ACC112 (cell line): ENCODE results near the gene KCNE1.

Source experiments
- H2AFZ ChIP-seq: fragments of 200-600 bp; sonication (generic); one replicate; pipeline ENCODE4 v1.6.0; 2017; ENCODE audit warnings: antibody characterized with exemption, low read length; ENCODE audit not compliant: unreplicated experiment
- H3K27ac ChIP-seq: fragments of 200-600 bp; sonication (generic); 2 replicates; pipeline ENCODE4 v1.5.1; 2014; ENCODE audit warnings: low read depth, mild to moderate bottlenecking, antibody characterized with exemption, low read length, moderate library complexity
- H3K27me3 ChIP-seq: fragments of 200-600 bp; sonication (generic); 2 replicates; pipeline ENCODE4 v1.6.1; 2014; ENCODE audit warnings: mild to moderate bottlenecking, antibody characterized with exemption, low read length, moderate library complexity, mixed read lengths; ENCODE audit not compliant: insufficient read depth
- H3K36me3 ChIP-seq: fragments of 200-600 bp; sonication (generic); 2 replicates; pipeline ENCODE4 v1.6.1; 2016; ENCODE audit warnings: mild to moderate bottlenecking, antibody characterized with exemption, low read length, moderate library complexity, mixed read lengths; ENCODE audit not compliant: insufficient read depth
- H3K4me1 ChIP-seq: fragments of 200-600 bp; sonication (generic); one replicate; pipeline ENCODE4 v1.6.1; 2016; ENCODE audit warnings: low read length, mixed read lengths; ENCODE audit not compliant: insufficient read depth, unreplicated experiment, control insufficient read depth
- H3K4me3 ChIP-seq: fragments of 200-600 bp; sonication (generic); 2 replicates; pipeline ENCODE4 v1.5.1; 2014; ENCODE audit warnings: mild to moderate bottlenecking, low read depth, low read length
- H3K79me2 ChIP-seq: fragments of 200-600 bp; sonication (generic); one replicate; pipeline ENCODE4 v1.6.0; 2016; ENCODE audit warnings: low read length; ENCODE audit not compliant: control insufficient read depth, unreplicated experiment, insufficient read depth

KCNE1 gene

GRCh38 chr21:34514576-34515115, 2.6 kb upstream of the KCNE1 start:
- H3K27ac ChIP-seq: no peak overlapping the region
- peaks cover 27% of the 10 kb centered on the region for H3K4me1 ChIP-seq
- H3K36me3 ChIP-seq: peaks cover 6% of the 10 kb centered on the region; the same call in 1 of the 2 replicates
- H2AFZ ChIP-seq: no peak overlapping the region
- no peaks in the 10 kb centered on the region for H3K79me2 ChIP-seq
- H3K4me3 ChIP-seq: no peak overlapping the region
- no peaks in the 10 kb centered on the region for H3K27me3 ChIP-seq

GRCh38 chr21:34513129-34513675, 1.2 kb upstream of the KCNE1 start:
- H3K27me3 ChIP-seq: no peaks in the 10 kb centered on the region
- peak overlapping the region; percentile 57; the same call in 1 of the 2 replicates for H3K27ac ChIP-seq
- peaks cover 6% of the 10 kb centered on the region; the same call in 1 of the 2 replicates for H3K36me3 ChIP-seq
- no peak overlapping the region for H3K4me3 ChIP-seq
- H3K4me1 ChIP-seq: peaks cover 27% of the 10 kb centered on the region
- H3K79me2 ChIP-seq: no peaks in the 10 kb centered on the region
- H2AFZ ChIP-seq: no peak overlapping the region

GRCh38 chr21:34511181-34511580, 829 bp downstream of the KCNE1 start:
- Histone ChIP-seq H3K36me3 (no peaks in the 10 kb centered on the region), H3K79me2 (no peaks in the 10 kb centered on the region), H3K27ac (no peak overlapping the region), H2AFZ (no peak overlapping the region), H3K4me3 (no peak overlapping the region), H3K4me1 (peaks cover 27% of the 10 kb centered on the region), H3K27me3 (peaks cover 8% of the 10 kb centered on the region; the same call in 1 of the 2 replicates)

DNA sequence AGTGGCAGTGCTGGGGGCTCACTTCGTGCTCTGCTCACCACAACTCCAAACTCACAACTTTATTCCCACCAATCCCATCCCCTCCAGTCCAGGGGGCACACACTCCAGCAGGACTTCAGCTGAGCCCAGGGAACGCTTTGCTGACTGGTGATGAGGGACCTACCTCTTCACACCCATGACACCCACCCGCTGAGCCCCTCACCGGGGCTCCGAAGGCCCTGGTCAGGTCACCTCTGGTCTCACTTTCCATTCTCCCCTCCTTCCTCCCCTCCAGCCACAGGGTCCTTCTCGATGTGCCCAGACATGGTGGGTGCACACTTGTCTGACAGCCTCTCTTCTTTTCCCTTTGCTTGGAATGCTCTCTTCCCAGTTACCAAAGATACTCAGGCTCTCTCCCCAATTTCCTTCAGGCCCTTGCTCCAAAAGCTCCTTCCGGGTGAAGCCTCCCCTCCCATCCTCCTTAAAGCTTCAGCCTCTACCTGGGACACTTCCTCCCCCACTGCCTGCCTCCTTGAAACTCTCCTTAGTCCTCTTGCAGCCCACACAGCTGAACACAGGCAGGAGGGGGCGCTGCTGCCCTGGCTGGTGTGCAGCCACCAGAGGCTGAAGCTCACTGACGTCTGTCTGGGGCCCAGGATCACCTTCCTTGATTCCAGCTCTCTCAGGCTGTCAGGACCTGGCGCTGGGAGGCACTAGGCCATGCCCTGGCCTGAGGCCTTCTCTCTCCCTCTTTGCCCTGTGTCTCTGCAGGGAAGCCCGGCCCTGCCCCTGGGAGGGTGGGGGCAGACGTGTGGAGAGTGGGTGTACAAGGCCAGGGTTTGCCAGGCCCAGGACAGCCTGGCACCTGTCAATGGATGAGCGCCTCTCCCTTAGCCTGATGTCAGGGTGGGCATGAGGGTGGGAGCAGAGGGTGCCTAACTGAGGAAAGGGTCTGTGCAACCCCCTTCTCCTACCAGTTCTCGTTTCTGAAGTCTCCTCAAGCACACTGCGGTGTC, 1.6 kb downstream of the KCNE1 start:
- H3K27ac ChIP-seq: no peak overlapping the region
- peaks cover 27% of the 10 kb centered on the region for H3K4me1 ChIP-seq
- H3K36me3 ChIP-seq: no peaks in the 10 kb centered on the region
- H3K79me2 ChIP-seq: no peaks in the 10 kb centered on the region
- H3K27me3 ChIP-seq: peaks cover 11% of the 10 kb centered on the region; the same call in 1 of the 2 replicates
- no peak overlapping the region for H2AFZ ChIP-seq
- H3K4me3 ChIP-seq: no peak overlapping the region

- H3K4me1 ChIP-seq: peaks cover 27% of the 10 kb centered on the region
- peaks cover 17% of the 10 kb centered on the region for H3K27me3 ChIP-seq
- no peak overlapping the region for H3K27ac ChIP-seq
- H3K4me3 ChIP-seq: no peak overlapping the region
- no peaks in the 10 kb centered on the region for H3K79me2 ChIP-seq
- H3K36me3 ChIP-seq: no peaks in the 10 kb centered on the region
- H2AFZ ChIP-seq: no peak overlapping the region
Observed at GRCh38 chr21:34509151-34509550, 2.9 kb downstream of the KCNE1 start.

- Histone ChIP-seq H3K4me1 (no peaks in the 10 kb centered on the region), H3K4me3 (no peak overlapping the region), H3K36me3 (no peaks in the 10 kb centered on the region), H3K27me3 (peaks cover 60% of the 10 kb centered on the region), H3K27ac (no peak overlapping the region), H3K79me2 (no peaks in the 10 kb centered on the region), H2AFZ (no peak overlapping the region)
Observed at GRCh38 chr21:34504595-34504994, 7.4 kb downstream of the KCNE1 start.

- Histone ChIP-seq H3K27me3 (peaks cover 75% of the 10 kb centered on the region), H3K27ac (no peak overlapping the region), H3K4me1 (no peaks in the 10 kb centered on the region), H3K79me2 (no peaks in the 10 kb centered on the region), H3K4me3 (no peak overlapping the region), H2AFZ (no peak overlapping the region), H3K36me3 (no peaks in the 10 kb centered on the region)
Observed at GRCh38 chr21:34502480-34503106, 9.4 kb downstream of the KCNE1 start.

GRCh38 chr21:34501716-34502115, 10.3 kb downstream of the KCNE1 start:
- H3K36me3 ChIP-seq: no peaks in the 10 kb centered on the region
- peaks cover 79% of the 10 kb centered on the region for H3K27me3 ChIP-seq
- no peak overlapping the region for H3K27ac ChIP-seq
- no peaks in the 10 kb centered on the region for H3K4me1 ChIP-seq
- H3K4me3 ChIP-seq: no peak overlapping the region
- no peak overlapping the region for H2AFZ ChIP-seq
- H3K79me2 ChIP-seq: no peaks in the 10 kb centered on the region

GRCh38 chr21:34500191-34500590, 11.8 kb downstream of the KCNE1 start:
- Histone ChIP-seq H3K36me3 (no peaks in the 10 kb centered on the region), H3K4me1 (no peaks in the 10 kb centered on the region)

DNA sequence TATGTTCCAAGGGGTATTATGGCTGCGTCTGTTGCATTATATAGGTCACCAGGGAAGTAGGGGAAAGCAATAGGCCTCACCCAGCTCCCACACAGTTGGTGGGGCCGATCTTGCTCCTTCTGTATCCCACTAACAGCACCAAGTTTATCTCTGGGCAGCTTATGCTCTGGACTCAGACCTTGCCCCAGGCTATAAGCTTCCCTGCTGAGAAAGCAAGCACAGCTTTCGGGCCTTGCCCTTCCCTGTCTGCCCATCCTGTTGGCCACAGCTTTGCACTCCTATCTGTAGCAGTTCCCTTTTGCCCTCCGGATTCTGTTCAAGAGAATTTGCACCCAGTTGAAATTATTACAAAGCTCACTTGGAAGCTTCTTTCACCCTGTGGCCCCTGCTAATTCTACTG, 12.9 kb downstream of the KCNE1 start:
- H3K79me2 ChIP-seq: no peaks in the 10 kb centered on the region
- H3K36me3 ChIP-seq: no peaks in the 10 kb centered on the region
- no peak overlapping the region for H3K27ac ChIP-seq
- H2AFZ ChIP-seq: no peak overlapping the region
- H3K4me1 ChIP-seq: no peaks in the 10 kb centered on the region
- H3K4me3 ChIP-seq: no peak overlapping the region
- peaks cover 74% of the 10 kb centered on the region for H3K27me3 ChIP-seq

More at GRCh38 chr21:34500191-34500590, 11.8 kb downstream of the KCNE1 start:
- peaks cover 80% of the 10 kb centered on the region for H3K27me3 ChIP-seq
- H3K4me3 ChIP-seq: no peak overlapping the region
- H3K79me2 ChIP-seq: no peaks in the 10 kb centered on the region
- H3K27ac ChIP-seq: no peak overlapping the region
- H2AFZ ChIP-seq: no peak overlapping the region
